Measurements from ENCODE around the gene HPCAL1.

Gene HPCAL1

GRCh38 chr2:10469955-10470608, 167.4 kb downstream of the HPCAL1 start:
- no peak for TF ChIP-seq CTCF (IDR thresholded peaks at IDR 0.05; ENCODE audit: low read depth, low read length)
- no peak overlapping the region for H3K4me3 ChIP-seq (ENCODE audit: low read depth, low read length)

- no peak for TF ChIP-seq CTCF (IDR thresholded peaks at IDR 0.05; ENCODE audit: low read depth, low read length)
- no peak overlapping the region for H3K4me3 ChIP-seq (ENCODE audit: low read depth, low read length)
Measured at GRCh38 chr2:10471046-10471571, 168.4 kb downstream of the HPCAL1 start.

GRCh38 chr2:10471955-10472354, 169.3 kb downstream of the HPCAL1 start:
- H3K4me3 ChIP-seq (ENCODE audit: low read depth, low read length) = no peak overlapping the region
- TF ChIP-seq CTCF (IDR thresholded peaks at IDR 0.05; ENCODE audit: low read depth, low read length) = no peak

GRCh38 chr2:10473121-10473756, 170.5 kb downstream of the HPCAL1 start:
- no peak overlapping the region for H3K4me3 ChIP-seq (ENCODE audit: low read depth, low read length)
- no peak for TF ChIP-seq CTCF (IDR thresholded peaks at IDR 0.05; ENCODE audit: low read depth, low read length)

- no peak overlapping the region for H3K4me3 ChIP-seq (ENCODE audit: low read depth, low read length)
- no peak for TF ChIP-seq CTCF (IDR thresholded peaks at IDR 0.05; ENCODE audit: low read depth, low read length)
Measured at GRCh38 chr2:10475221-10475722, 172.6 kb downstream of the HPCAL1 start.

- TF ChIP-seq CTCF (IDR thresholded peaks at IDR 0.05; ENCODE audit: low read depth, low read length) = no peak
- H3K4me3 ChIP-seq (ENCODE audit: low read depth, low read length) = no peak overlapping the region
Measured at GRCh38 chr2:10475811-10476660, 173.3 kb downstream of the HPCAL1 start.

All from WI38 (cell line).